WERI-Rb-1 (cell line): Measurements from ENCODE around the gene CANX.
A peak's percentile ranks its signal among the peaks of the same experiment; 100 is the strongest.
"Not testable (repeated sequence)": the region's sequence is repeated elsewhere in the genome, so short reads cannot be mapped to it uniquely, and the experiment has no call there.

Experiments
- DNase-seq: peaks from one replicate; pipeline ENCODE4 v3.0.0-alpha.2; 2020
- H3K27ac ChIP-seq: fragments of 250-450 bp; sonication (Bioruptor Pico); 2 replicates; pipeline ENCODE4 v1.5.1; 2020; ENCODE audit warnings: mild to moderate bottlenecking, moderate library complexity
- H3K27me3 ChIP-seq: fragments of 250-450 bp; sonication (Bioruptor Pico); 2 replicates; pipeline ENCODE4 v1.5.1; 2021; ENCODE audit warnings: mild to moderate bottlenecking, low read depth, moderate library complexity; ENCODE audit not compliant: insufficient read depth, severe bottlenecking
- H3K36me3 ChIP-seq: fragments of 250-450 bp; sonication (Bioruptor Pico); 2 replicates; pipeline ENCODE4 v1.5.1; 2020; ENCODE audit warnings: mild to moderate bottlenecking, moderate library complexity
- H3K4me3 ChIP-seq: 2 replicates; pipeline ENCODE4 v1.5.1; 2011; ENCODE audit warnings: low read depth, mild to moderate bottlenecking, control low read depth, low read length
- H3K9me3 ChIP-seq: fragments of 250-450 bp; sonication (Bioruptor Pico); 2 replicates; pipeline ENCODE4 v1.5.1; 2021; ENCODE audit warnings: mild to moderate bottlenecking, moderate library complexity; ENCODE audit not compliant: severe bottlenecking
- CTCF ChIP-seq: IDR thresholded peaks from 2 replicates; pipeline ENCODE4 v1.5.1; 2011; ENCODE audit warnings: low read depth, mild to moderate bottlenecking, control low read depth, inconsistent platforms, low read length

The CANX gene

GRCh38 chr5:179678223-179679013 lies 20.3 kb upstream of the CANX start:
- Histone ChIP-seq H3K36me3 (no peaks in the 10 kb centered on the region), H3K27me3 (no peaks in the 10 kb centered on the region), H3K4me3 (peak overlapping the region; percentile 72), H3K9me3 (no peaks in the 10 kb centered on the region), H3K27ac (peak overlapping the region; percentile 93)
- no peak for TF ChIP-seq CTCF
- peak; percentile 87 for DNase-seq

- peak; percentile 10 for DNase-seq
- peak overlapping the region; percentile 93; the same call in 1 of the 2 replicates for H3K27ac ChIP-seq
- H3K27me3 ChIP-seq: no peaks in the 10 kb centered on the region
- no peaks in the 10 kb centered on the region for H3K9me3 ChIP-seq
- H3K4me3 ChIP-seq: no peak overlapping the region
- no peaks in the 10 kb centered on the region for H3K36me3 ChIP-seq
- no peak for TF ChIP-seq CTCF
These were observed 19.6 kb upstream of the CANX start for GRCh38 chr5:179679014-179679674.

DNA sequence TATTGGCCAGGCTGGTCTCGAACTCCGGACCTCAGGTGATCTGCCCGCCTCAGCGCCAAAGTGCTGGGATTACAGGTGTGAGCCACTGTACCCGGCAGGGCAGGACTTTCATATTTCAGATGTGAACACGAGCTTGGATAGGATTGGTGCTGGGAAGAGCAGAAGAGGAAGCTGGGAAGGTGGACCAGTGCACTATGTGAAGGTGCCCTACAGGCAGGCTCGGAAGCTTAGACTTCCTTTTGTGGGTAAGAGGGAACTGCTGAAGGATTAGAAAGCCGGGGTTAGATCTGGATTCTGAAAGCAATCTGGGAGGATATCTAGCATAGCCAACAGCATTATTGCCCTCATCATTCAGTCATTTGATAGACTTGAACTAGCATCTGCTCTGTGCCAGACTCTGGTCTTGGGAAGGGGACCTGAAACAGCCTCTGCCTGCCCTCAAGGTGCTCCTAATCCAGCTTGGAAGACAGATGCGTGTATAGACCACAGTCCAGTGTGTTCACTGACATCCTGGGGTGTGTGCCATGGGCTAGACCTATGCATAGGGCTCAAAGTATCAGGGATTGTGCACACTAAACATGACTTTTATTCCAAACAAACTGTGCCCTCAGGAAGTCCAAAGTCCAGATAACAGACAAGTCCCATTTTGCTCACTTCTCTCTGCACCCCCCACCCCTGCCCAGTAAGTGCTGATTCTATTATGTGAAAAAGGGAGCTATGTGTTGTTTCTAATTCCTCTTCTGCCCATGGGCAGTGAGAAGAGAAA lies 18.6 kb upstream of the CANX start:
- no peak overlapping the region for H3K27ac ChIP-seq
- TF ChIP-seq CTCF: no peak
- no peaks in the 10 kb centered on the region for H3K9me3 ChIP-seq

GRCh38 chr5:179680780-179681401 lies 17.9 kb upstream of the CANX start, which contains the start of gene CBY3:
Gene CBY3 (minus strand): TSS chr5:179681034. CDS start chr5:179680918, 116 bp downstream.
- Histone ChIP-seq H3K9me3 (no peaks in the 10 kb centered on the region), H3K27me3 (no peaks in the 10 kb centered on the region), H3K4me3 (no peak within 1 kb of the TSS), H3K27ac (no peak within 1 kb of the TSS), H3K36me3 (no peaks in the 10 kb centered on the region)
- DNase-seq: no peak
- no peak for TF ChIP-seq CTCF

More for the DNA sequence above, 18.6 kb upstream of the CANX start:
- H3K4me3 ChIP-seq: no peak overlapping the region
- H3K27me3 ChIP-seq: no peaks in the 10 kb centered on the region
- DNase-seq: no peak
- no peaks in the 10 kb centered on the region for H3K36me3 ChIP-seq

DNA sequence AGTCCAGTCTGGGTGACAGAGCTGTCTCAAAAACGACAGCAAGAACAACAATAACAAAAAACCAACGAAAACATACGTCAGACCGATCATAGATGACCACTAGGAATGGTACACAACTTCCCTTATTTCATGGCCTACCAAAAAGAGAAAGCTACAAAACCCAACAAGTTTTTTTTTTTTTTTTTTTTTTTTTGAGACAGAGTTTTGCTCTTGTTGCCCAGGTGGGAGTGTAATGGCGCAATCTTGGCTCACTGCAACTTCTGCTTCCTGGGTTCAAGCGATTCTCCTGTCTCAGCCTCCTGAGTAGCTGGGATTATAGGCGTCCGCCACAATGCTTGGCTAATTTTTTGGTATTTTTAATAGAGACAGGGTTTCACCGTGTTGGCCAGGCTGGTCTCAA lies 9.6 kb upstream of the CANX start:
- H3K4me3 ChIP-seq, H3K27me3 ChIP-seq, H3K36me3 ChIP-seq, DNase-seq, H3K27ac ChIP-seq, H3K9me3 ChIP-seq: not testable (repeated sequence)
